CD4-positive, alpha-beta T cell treated with Interleukin-4 for 1 hour (primary cell): ENCODE results near the gene YJEFN3.

Experiments used
- DNase-seq, 2 donors: peaks; one replicate each; pipeline ENCODE4 v3.0.0-alpha.2; 2020 to 2022

Gene YJEFN3

GRCh38 chr19:19540064-19540714 lies 11.5 kb downstream of the YJEFN3 start:
- peak; percentile 81 to 83 for DNase-seq

GRCh38 chr19:19540715-19541515 lies 12.2 kb downstream of the YJEFN3 start:
- DNase-seq, result peak; percentile 81 to 86

- DNase-seq, result no peak
Observed at GRCh38 chr19:19541616-19542015, 12.9 kb downstream of the YJEFN3 start.

- DNase-seq, result peak in 1 of 2 donors; percentile 27
Observed at GRCh38 chr19:19542507-19542906, 13.8 kb downstream of the YJEFN3 start.

- no peak for DNase-seq
Observed at GRCh38 chr19:19543101-19543500, 14.4 kb downstream of the YJEFN3 start.

GRCh38 chr19:19543640-19544039 lies 14.9 kb downstream of the YJEFN3 start:
- no peak for DNase-seq

- DNase-seq, result no peak
Observed at GRCh38 chr19:19544257-19544953, 15.7 kb downstream of the YJEFN3 start.

GRCh38 chr19:19544954-19545591 lies 16.4 kb downstream of the YJEFN3 start:
- no peak for DNase-seq

GRCh38 chr19:19545707-19546106 lies 17.0 kb downstream of the YJEFN3 start:
- no peak for DNase-seq

GRCh38 chr19:19546751-19547162 lies 18.0 kb downstream of the YJEFN3 start:
- no peak for DNase-seq

GRCh38 chr19:19547674-19548336 lies 19.1 kb downstream of the YJEFN3 start:
- no peak for DNase-seq

GRCh38 chr19:19548915-19549759 lies 20.4 kb downstream of the YJEFN3 start:
- no peak for DNase-seq

GRCh38 chr19:19549804-19550464 lies 21.2 kb downstream of the YJEFN3 start:
- no peak for DNase-seq

GRCh38 chr19:19550485-19550929 lies 21.8 kb downstream of the YJEFN3 start:
- DNase-seq, result no peak

GRCh38 chr19:19550972-19551852 lies 22.5 kb downstream of the YJEFN3 start:
- no peak for DNase-seq

- no peak for DNase-seq
Observed at GRCh38 chr19:19551853-19552192, 23.1 kb downstream of the YJEFN3 start.

- DNase-seq, result no peak
Observed at GRCh38 chr19:19552798-19553197, 24.1 kb downstream of the YJEFN3 start.

GRCh38 chr19:19553670-19554069 lies 25.0 kb downstream of the YJEFN3 start:
- no peak for DNase-seq

- DNase-seq, result peak; percentile 51 to 58
Observed at GRCh38 chr19:19554074-19555023, 25.6 kb downstream of the YJEFN3 start.
